A549 (cell line): ENCODE measurements around the gene CXXC5. TPM values are rescaled to one million over a fixed set of nuclear protein-coding genes. Genes with fewer than 3 reads are reported as not detected.

Experiments used
- ATAC-seq, 2 experiments: fragments of 200-7000 bp in 1 of 2; fragments of >200 bp in 1 of 2; cut with Nextera tagmentation in 1 of 2; cut with Tn5 transposase in 1 of 2; 3 replicates each; pipeline versions ENCODE4 v1.8.0 to v1.9.1; 2018 to 2020; ENCODE audit warnings: mild to moderate bottlenecking in 1 of 2, moderate library complexity in 1 of 2
- CTCF ChIA-PET: fragments of 300-600 bp; sonication (Branson Sonifier 250); formaldehyde crosslinking; extraction: SDS; loops from one replicate; lab custom pipeline; 2021; ENCODE audit warnings: antibody characterized with exemption, inconsistent platforms; lab: Yijun Ruan, JAX
- POLR2A ChIA-PET: fragments of 350-600 bp; formaldehyde crosslinking; extraction: SDS; loops from one replicate; lab custom pipeline; 2021; ENCODE audit warnings: antibody characterized with exemption, inconsistent platforms; lab: Yijun Ruan, JAX
- DNase-seq, 2 experiments: peaks; one replicate each; pipeline versions ENCODE4 v3.0.0 to v3.0.0-alpha.2; 2011 to 2016; ENCODE audit warnings: low read depth in 1 of 2, low spot score in 1 of 2
- FAIRE-seq: peaks from 2 replicates; lab custom pipeline; 2011; peaks lifted over from hg19 to GRCh38; lab: Jason Lieb, UNC
- H3K27ac ChIP-seq, 2 experiments: fragments of >200 bp; sonication (Bioruptor Twin); formaldehyde crosslinking; 3 replicates each; pipeline ENCODE4 v1.5.1; 2016 to 2017
- H3K4me1 ChIP-seq: fragments of >200 bp; sonication (Bioruptor Twin); formaldehyde crosslinking; 3 replicates; pipeline ENCODE4 v1.6.1; 2016
- H3K4me2 ChIP-seq: fragments of >200 bp; sonication (Bioruptor Twin); formaldehyde crosslinking; 3 replicates; pipeline ENCODE4 v1.6.1; 2016
- H3K4me3 ChIP-seq: fragments of >200 bp; sonication (Bioruptor Twin); formaldehyde crosslinking; 3 replicates; pipeline ENCODE4 v1.5.1; 2016
- H3K9me3 ChIP-seq: fragments of >200 bp; sonication (Bioruptor Twin); formaldehyde crosslinking; 3 replicates; pipeline ENCODE4 v1.6.1; 2016
- CBX8 ChIP-seq: fragments of 200-600 bp; sonication (generic); IDR thresholded peaks from 2 replicates; pipeline ENCODE4 v1.6.1; 2016
- CEBPB ChIP-seq, 2 experiments: fragments of >200 bp in 1 of 2; sonication (Bioruptor Twin) in 1 of 2; formaldehyde crosslinking in 1 of 2; IDR thresholded peaks; 2 replicates each; pipeline ENCODE4 v1.6.1; 2012 to 2016
- EP300 ChIP-seq, 2 experiments: fragments of >200 bp; sonication (Bioruptor Twin); formaldehyde crosslinking; IDR thresholded peaks; 2 replicates in 1 of 2; 3 replicates in 1 of 2; pipeline ENCODE4 v1.6.1; 2016 to 2017
- ESRRA ChIP-seq: fragments of 150-350 bp; IDR thresholded peaks from 2 replicates; pipeline ENCODE4 v1.6.1; 2014; ENCODE audit warnings: mild to moderate bottlenecking, low read length, borderline replicate concordance
- FOSL2 ChIP-seq, 2 experiments: fragments of 450-650 bp in 1 of 2; fragments of >200 bp in 1 of 2; sonication (Bioruptor Twin) in 1 of 2; formaldehyde crosslinking; IDR thresholded peaks; 2 replicates each; pipeline versions ENCODE4 v1.5.0 to v1.6.1; 2016 to 2020; ENCODE audit warnings: mild to moderate bottlenecking in 1 of 2, moderate library complexity in 1 of 2
- HDAC2 ChIP-seq: fragments of 200-600 bp; sonication (generic); IDR thresholded peaks from 2 replicates; pipeline ENCODE4 v1.6.1; 2016
- HOXA7 ChIP-seq: fragments of 250-450 bp; sonication (Bioruptor Pico); IDR thresholded peaks from 2 replicates; pipeline ENCODE4 v1.5.0; 2020; ENCODE audit warnings: mild to moderate bottlenecking, moderate library complexity
- HOXB5 ChIP-seq: fragments of 250-450 bp; sonication (Bioruptor Pico); IDR thresholded peaks from 2 replicates; pipeline ENCODE4 v1.5.0; 2020; ENCODE audit warnings: mild to moderate bottlenecking, moderate library complexity
- JUNB ChIP-seq: fragments of >200 bp; sonication (Bioruptor Twin); formaldehyde crosslinking; IDR thresholded peaks from 2 replicates; pipeline ENCODE4 v1.6.1; 2016
- KDM1A ChIP-seq: fragments of 200-600 bp; sonication (generic); IDR thresholded peaks from 2 replicates; pipeline ENCODE4 v1.6.1; 2016; ENCODE audit warnings: low read depth, mild to moderate bottlenecking
- KDM5A ChIP-seq: fragments of 200-600 bp; sonication (generic); IDR thresholded peaks from 2 replicates; pipeline ENCODE4 v1.6.1; 2016; ENCODE audit warnings: antibody characterized with exemption, mild to moderate bottlenecking
- NPAS2 ChIP-seq: fragments of 250-450 bp; sonication (Bioruptor Pico); IDR thresholded peaks from 2 replicates; pipeline ENCODE4 v1.8.0; 2022; ENCODE audit warnings: mild to moderate bottlenecking, moderate library complexity, borderline replicate concordance
- RAD21 ChIP-seq, 2 experiments: fragments of >200 bp in 1 of 2; sonication (Bioruptor Twin) in 1 of 2; formaldehyde crosslinking in 1 of 2; IDR thresholded peaks in 1 of 2; conservative IDR thresholded peaks in 1 of 2; 2 replicates in 1 of 2; 3 replicates in 1 of 2; pipeline ENCODE4 v1.6.1; 2012 to 2018; ENCODE audit warnings: inconsistent platforms in 1 of 2
- RCOR1 ChIP-seq: fragments of 150-350 bp; IDR thresholded peaks from 2 replicates; pipeline ENCODE4 v1.6.1; 2014; ENCODE audit warnings: antibody characterized with exemption, low read length, low read depth
- RNF2 ChIP-seq: fragments of 200-600 bp; sonication (generic); IDR thresholded peaks from 2 replicates; pipeline ENCODE4 v1.6.1; 2016; ENCODE audit warnings: low read depth, mild to moderate bottlenecking, antibody characterized with exemption, moderate library complexity, borderline replicate concordance
- SREBF2 ChIP-seq: fragments of 450-650 bp; IDR thresholded peaks from 2 replicates; pipeline ENCODE4 v1.6.1; 2014; ENCODE audit warnings: mild to moderate bottlenecking, moderate library complexity
- ZC3H11A ChIP-seq: fragments of 450-650 bp; IDR thresholded peaks from 2 replicates; pipeline ENCODE4 v1.6.1; 2014; ENCODE audit warnings: antibody characterized with exemption, mild to moderate bottlenecking
- ZFP36 ChIP-seq: fragments of 450-650 bp; IDR thresholded peaks from 2 replicates; pipeline ENCODE4 v1.6.1; 2014; ENCODE audit warnings: borderline replicate concordance; ENCODE audit not compliant: partially characterized antibody
- WGBS: methylation state at CpG from one replicate; pipeline ENCODE4 v1.1.6; 2017; ENCODE audit errors: missing lambda C conversion rate; 5-methylcytosine and 5-hydroxymethylcytosine counted together
- polyA plus RNA-seq, 4 experiments: library from polyadenylated mRNA; depleted of rRNA in 3 of 4; stranded (reverse); fragments of >200 nt; fragmentation: RNase III in 1 of 4; extraction: RNeasy Plus Mini Kit Qiagen cat#74134 plus additional on column Dnase treatment in 1 of 4; gene quantifications; 2 replicates in 3 of 4; 3 replicates in 1 of 4; pipeline ENCODE4 v1.2.3, GENCODE V29; 2011 to 2017
- TF ChIP-seq, protein P1 (sequence below): fragments of 200-600 bp; sonication (generic); IDR thresholded peaks from 2 replicates; pipeline ENCODE4 v1.6.1; 2016; ENCODE audit warnings: antibody characterized with exemption, mild to moderate bottlenecking, moderate library complexity
- TF ChIP-seq, protein P2 (sequence below): fragments of >200 bp; sonication (Bioruptor Twin); formaldehyde crosslinking; IDR thresholded peaks from 2 replicates; pipeline ENCODE4 v1.6.1; 2016

Gene CXXC5
- polyA plus RNA-seq, 2 of the 4 experiments (the other 2 are of a cell fraction), result 18.1 to 32.5 TPM

DNA sequence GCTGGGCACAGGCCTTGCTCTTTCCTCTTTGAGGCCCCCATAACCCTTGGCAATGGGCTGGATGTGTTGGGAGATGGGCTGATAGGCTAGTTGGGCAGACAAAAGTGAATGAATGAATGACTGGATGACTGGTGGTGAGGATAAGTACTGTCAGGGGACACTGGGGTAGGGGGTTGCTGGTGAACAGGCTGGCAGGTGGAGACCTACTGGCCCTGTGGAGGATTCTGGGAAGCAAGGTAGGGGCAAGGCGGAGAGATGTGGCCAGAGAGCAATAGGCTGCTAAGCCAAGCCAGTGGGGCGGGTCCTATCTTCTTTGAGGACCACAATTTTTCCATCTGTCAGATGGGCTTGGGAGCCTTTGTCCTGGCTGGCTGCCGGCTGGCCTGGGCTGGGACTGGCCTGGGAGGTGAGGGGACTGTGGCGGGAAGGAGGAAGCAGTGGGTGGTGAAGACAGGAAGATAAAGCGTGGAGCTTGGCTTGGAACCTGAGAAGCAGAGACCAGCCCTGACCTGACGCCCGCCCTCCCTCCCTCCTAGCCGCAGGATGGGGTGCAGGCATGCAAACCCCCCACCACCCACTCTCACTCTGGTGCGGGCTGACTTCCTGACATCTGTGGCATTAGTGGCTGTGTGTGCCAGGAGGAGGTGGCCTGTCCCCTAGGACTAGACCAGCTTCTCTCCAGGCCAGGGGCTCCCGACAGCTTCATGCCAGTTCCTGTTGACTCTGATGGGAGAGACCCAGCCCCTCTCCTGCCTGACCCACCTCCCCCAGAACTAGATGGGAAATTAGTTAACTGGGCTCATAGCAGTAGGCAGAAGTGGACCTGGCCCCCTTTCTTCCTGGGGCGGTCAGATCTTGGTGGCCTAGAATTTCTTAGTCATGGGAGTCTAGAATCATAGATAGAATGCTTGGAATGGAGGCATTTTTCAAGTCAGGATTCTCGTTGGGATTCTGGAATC, 9.5 kb downstream of the CXXC5 start:
- no peak for FAIRE-seq
- DNase-seq, result no peak
- peak overlapping the region; percentile 75 for H3K4me2 ChIP-seq
- ChIA-PET CTCF (interaction anchor here (0.8 to 4.6 kb wide), 5 partner anchors 10 to 108 kb away, joined by 4 to 37 read pairs (median 7); partner anchors contain the start of gene CXXC5), POLR2A (no interaction called here)
- H3K9me3 ChIP-seq, result no peaks in the 10 kb centered on the region
- H3K4me1 ChIP-seq, result peaks cover 100% of the 10 kb centered on the region
- TF ChIP-seq CEBPB (IDR thresholded peaks at IDR 0.05), result no peak
- no peak for TF ChIP-seq RAD21 (conservative IDR thresholded peaks at IDR 0.05 in 1 of 2, IDR thresholded peaks at IDR 0.05 in 1 of 2)
- TF ChIP-seq, protein P1, sequence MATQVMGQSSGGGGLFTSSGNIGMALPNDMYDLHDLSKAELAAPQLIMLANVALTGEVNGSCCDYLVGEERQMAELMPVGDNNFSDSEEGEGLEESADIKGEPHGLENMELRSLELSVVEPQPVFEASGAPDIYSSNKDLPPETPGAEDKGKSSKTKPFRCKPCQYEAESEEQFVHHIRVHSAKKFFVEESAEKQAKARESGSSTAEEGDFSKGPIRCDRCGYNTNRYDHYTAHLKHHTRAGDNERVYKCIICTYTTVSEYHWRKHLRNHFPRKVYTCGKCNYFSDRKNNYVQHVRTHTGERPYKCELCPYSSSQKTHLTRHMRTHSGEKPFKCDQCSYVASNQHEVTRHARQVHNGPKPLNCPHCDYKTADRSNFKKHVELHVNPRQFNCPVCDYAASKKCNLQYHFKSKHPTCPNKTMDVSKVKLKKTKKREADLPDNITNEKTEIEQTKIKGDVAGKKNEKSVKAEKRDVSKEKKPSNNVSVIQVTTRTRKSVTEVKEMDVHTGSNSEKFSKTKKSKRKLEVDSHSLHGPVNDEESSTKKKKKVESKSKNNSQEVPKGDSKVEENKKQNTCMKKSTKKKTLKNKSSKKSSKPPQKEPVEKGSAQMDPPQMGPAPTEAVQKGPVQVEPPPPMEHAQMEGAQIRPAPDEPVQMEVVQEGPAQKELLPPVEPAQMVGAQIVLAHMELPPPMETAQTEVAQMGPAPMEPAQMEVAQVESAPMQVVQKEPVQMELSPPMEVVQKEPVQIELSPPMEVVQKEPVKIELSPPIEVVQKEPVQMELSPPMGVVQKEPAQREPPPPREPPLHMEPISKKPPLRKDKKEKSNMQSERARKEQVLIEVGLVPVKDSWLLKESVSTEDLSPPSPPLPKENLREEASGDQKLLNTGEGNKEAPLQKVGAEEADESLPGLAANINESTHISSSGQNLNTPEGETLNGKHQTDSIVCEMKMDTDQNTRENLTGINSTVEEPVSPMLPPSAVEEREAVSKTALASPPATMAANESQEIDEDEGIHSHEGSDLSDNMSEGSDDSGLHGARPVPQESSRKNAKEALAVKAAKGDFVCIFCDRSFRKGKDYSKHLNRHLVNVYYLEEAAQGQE, result no peak
- no peak for TF ChIP-seq RNF2
- no peak overlapping the region for H3K4me3 ChIP-seq
- WGBS, result 86% methylated on average over 11 of the region's 12 CpGs
- no peak for ATAC-seq
- H3K27ac ChIP-seq, result peak overlapping the region; percentile 87 to 98

DNA sequence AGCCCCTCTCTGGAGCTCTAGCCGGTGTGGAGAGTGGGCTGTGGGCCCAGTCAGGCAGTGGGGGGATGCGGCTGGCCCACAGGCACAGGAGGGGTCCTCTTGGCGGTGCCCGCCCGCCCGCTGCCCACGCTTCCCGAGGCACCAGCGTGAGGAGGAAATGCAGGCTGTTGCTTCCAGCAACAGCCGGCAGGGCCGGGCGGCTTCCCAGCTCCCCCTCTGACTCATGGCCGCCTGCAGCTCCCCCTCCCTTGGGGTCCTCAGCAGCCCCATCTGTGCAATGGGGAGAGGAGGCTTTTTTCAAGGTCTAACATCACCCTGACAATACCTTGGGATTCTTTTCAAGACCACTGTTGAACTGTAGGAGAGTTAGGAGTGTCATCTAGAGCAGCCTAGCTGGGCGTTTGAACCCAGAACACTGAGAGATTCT, 10.4 kb downstream of the CXXC5 start:
- ATAC-seq (no peak), FAIRE-seq (no peak), DNase-seq (no peak)
- no peak for TF ChIP-seq ESRRA
- TF ChIP-seq, protein P2, sequence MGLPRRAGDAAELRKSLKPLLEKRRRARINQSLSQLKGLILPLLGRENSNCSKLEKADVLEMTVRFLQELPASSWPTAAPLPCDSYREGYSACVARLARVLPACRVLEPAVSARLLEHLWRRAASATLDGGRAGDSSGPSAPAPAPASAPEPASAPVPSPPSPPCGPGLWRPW, result no peak
- no peak for TF ChIP-seq ZC3H11A
- no peak for TF ChIP-seq FOSL2 (IDR thresholded peaks at IDR 0.05)
- peak; percentile 47 for TF ChIP-seq FOSL2 (CRISPR knock-in tag; IDR thresholded peaks at IDR 0.05)
- no peak for TF ChIP-seq KDM5A
- no peak for TF ChIP-seq JUNB
- no peak for TF ChIP-seq RCOR1
- no peak for TF ChIP-seq HOXB5 (CRISPR knock-in tag)
- TF ChIP-seq NPAS2 (CRISPR knock-in tag), result no peak
- no peak for TF ChIP-seq ZFP36
- no peak for TF ChIP-seq HOXA7 (CRISPR knock-in tag)
- TF ChIP-seq KDM1A, result 0 out of 2 replicates have a peak, but pooled peaks have one; percentile 31
- TF ChIP-seq SREBF2, result no peak
- TF ChIP-seq CBX8, result no peak
- no peak for TF ChIP-seq EP300 (IDR thresholded peaks at IDR 0.05)
- TF ChIP-seq HDAC2, result peak; percentile 24; the same call in 1 of the 2 replicates
- Histone ChIP-seq H3K4me2 (peak overlapping the region; percentile 75), H3K9me3 (no peaks in the 10 kb centered on the region), H3K27ac (peak overlapping the region; percentile 87 to 98), H3K4me1 (peaks cover 100% of the 10 kb centered on the region), H3K4me3 (0 out of 3 replicates have a peak overlapping the region, but pooled peaks have one; percentile 15)
- 67% methylated on average over 9 of the region's 14 CpGs for WGBS
- CTCF ChIA-PET, result interaction anchor here (0.6 to 4.6 kb wide), 7 partner anchors 11 to 107 kb away, joined by 3 to 37 read pairs (median 7); partner anchors contain the start of gene CXXC5
- POLR2A ChIA-PET, result no interaction called here
